HepG2 (cell line): ENCODE measurements around the gene INAFM2. TPM values are rescaled to one million over a fixed set of nuclear protein-coding genes. Genes with fewer than 3 reads are reported as not detected.

Experiments used
- CEBPG ChIP-seq: IDR thresholded peaks from 2 replicates; pipeline ENCODE4 v1.6.1; 2016
- MAF1 ChIP-seq: sonication (generic); formaldehyde crosslinking; IDR thresholded peaks from 2 replicates; pipeline ENCODE4 v1.5.0; 2020; ENCODE audit warnings: missing genetic modification reagents, borderline replicate concordance
- MIXL1 ChIP-seq: IDR thresholded peaks from 2 replicates; pipeline ENCODE4 v1.6.1; 2016
- NFE2L1 ChIP-seq: sonication (generic); formaldehyde crosslinking; IDR thresholded peaks from 2 replicates; pipeline ENCODE4 v1.4.0; 2020; ENCODE audit warnings: missing genetic modification reagents, mild to moderate bottlenecking, borderline replicate concordance
- POLR2G ChIP-seq: fragments of 200-400 bp; formaldehyde crosslinking; IDR thresholded peaks from 2 replicates; pipeline ENCODE4 v1.6.1; 2018; ENCODE audit warnings: mild to moderate bottlenecking, low read depth, low read length, moderate library complexity
- YEATS4 ChIP-seq: sonication (generic); formaldehyde crosslinking; IDR thresholded peaks from 2 replicates; pipeline ENCODE4 v1.4.0; 2020; ENCODE audit warnings: missing genetic modification reagents, borderline replicate concordance
- ZFP36 ChIP-seq: fragments of 150-350 bp; IDR thresholded peaks from 2 replicates; pipeline ENCODE4 v1.6.1; 2018; ENCODE audit warnings: borderline replicate concordance, low read length, low read depth; ENCODE audit not compliant: partially characterized antibody
- ZNF24 ChIP-seq: fragments of 450-650 bp; IDR thresholded peaks from 2 replicates; pipeline ENCODE4 v1.6.1; 2017; ENCODE audit warnings: antibody characterized with exemption, mild to moderate bottlenecking
- ZNF510 ChIP-seq: sonication (generic); formaldehyde crosslinking; IDR thresholded peaks from 2 replicates; pipeline ENCODE4 v1.4.0; 2020; ENCODE audit warnings: low read depth, mild to moderate bottlenecking, missing genetic modification reagents
- polyA plus RNA-seq, 8 experiments: library from polyadenylated mRNA; depleted of rRNA in 3 of 8; stranded (reverse) in 7 of 8; unstranded in 1 of 8; fragments of >200 nt; fragmentation: Illumina TruSeq in 4 of 8; extraction: Trizol in 4 of 8; gene quantifications; 2 replicates each; pipeline versions ENCODE4 v1.2.1 to v1.2.3, GENCODE V29; 2011 to 2016; ENCODE audit warnings: low read depth in 4 of 8, missing spikeins in 1 of 8, mixed read lengths in 1 of 8; ENCODE audit not compliant: insufficient read depth in 1 of 8
- total RNA-seq, 5 experiments: library from RNA; depleted of rRNA; stranded (reverse); fragments of >200 nt; fragmentation: Illumina TruSeq; extraction: Trizol; gene quantifications; 2 replicates each; pipeline ENCODE4 v1.2.3, GENCODE V29; 2016; ENCODE audit warnings: low read depth in 1 of 5
- TF ChIP-seq, protein P1 (sequence below): sonication (generic); formaldehyde crosslinking; IDR thresholded peaks from 2 replicates; pipeline ENCODE4 v1.4.0; 2020; ENCODE audit warnings: mild to moderate bottlenecking, missing genetic modification reagents, borderline replicate concordance
- TF ChIP-seq, protein P2 (sequence below): IDR thresholded peaks from 2 replicates; pipeline ENCODE4 v1.6.1; 2016
- TF ChIP-seq, protein P3 (sequence below): IDR thresholded peaks from 2 replicates; pipeline ENCODE4 v1.6.1; 2012; ENCODE audit warnings: low read depth, low read length, improper control_type of control experiment
- TF ChIP-seq, protein P4 (sequence below): sonication (generic); formaldehyde crosslinking; IDR thresholded peaks from 2 replicates; pipeline ENCODE4 v1.5.0; 2020; ENCODE audit warnings: mild to moderate bottlenecking, missing genetic modification reagents
- TF ChIP-seq, protein P5 (sequence below): sonication (generic); formaldehyde crosslinking; IDR thresholded peaks from 2 replicates; pipeline ENCODE4 v1.4.0; 2020; ENCODE audit warnings: missing genetic modification reagents; ENCODE audit errors: not compliant biosample characterization
- TF ChIP-seq, protein P6 (sequence below): sonication (generic); formaldehyde crosslinking; conservative IDR thresholded peaks from 2 replicates; pipeline ENCODE4 v1.4.0; 2020; ENCODE audit warnings: missing genetic modification reagents

The INAFM2 gene
- total and polyA plus RNA-seq, 2 of the 13 experiments (the other 11 are each of a cell fraction or from before 2014, with no cell fraction given), result 5.5 to 6.5 TPM

DNA sequence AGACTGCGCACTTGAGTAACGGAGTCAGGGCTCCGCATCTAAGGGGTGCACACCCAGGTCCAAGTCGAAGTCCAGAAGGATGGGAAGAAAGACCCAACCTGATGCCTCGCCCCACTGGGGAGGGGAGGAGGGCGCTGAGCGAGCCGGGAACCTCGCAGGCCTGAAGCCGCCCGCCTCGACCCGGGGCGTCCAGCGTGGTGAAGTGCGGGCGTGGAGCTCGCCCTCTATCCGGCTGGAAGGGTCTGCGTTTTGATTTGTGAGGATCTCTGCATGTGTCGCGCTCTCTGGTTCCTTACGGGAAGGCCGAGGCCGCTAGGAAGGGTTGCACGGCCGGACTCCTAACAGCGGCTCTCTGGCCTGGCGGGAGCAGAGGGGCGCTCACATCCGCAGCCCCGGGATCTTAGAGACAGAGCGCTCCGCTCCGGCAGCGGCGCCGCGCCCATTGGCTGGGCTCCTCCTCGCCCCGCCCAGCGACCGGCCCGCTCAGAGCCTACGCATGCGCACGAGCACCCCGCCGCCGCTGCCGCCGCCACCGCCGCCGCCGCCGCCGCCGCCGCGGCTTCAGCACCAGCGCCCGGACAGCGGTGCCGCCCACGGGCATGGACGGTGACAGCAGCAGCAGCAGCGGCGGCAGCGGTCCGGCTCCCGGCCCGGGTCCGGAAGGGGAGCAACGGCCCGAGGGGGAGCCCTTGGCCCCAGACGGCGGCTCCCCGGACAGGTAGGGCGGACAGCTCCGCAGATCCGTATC, 34.4 kb downstream of the INAFM2 start, which contains the start of gene DISP2 (continued):
- TF ChIP-seq, protein P1, sequence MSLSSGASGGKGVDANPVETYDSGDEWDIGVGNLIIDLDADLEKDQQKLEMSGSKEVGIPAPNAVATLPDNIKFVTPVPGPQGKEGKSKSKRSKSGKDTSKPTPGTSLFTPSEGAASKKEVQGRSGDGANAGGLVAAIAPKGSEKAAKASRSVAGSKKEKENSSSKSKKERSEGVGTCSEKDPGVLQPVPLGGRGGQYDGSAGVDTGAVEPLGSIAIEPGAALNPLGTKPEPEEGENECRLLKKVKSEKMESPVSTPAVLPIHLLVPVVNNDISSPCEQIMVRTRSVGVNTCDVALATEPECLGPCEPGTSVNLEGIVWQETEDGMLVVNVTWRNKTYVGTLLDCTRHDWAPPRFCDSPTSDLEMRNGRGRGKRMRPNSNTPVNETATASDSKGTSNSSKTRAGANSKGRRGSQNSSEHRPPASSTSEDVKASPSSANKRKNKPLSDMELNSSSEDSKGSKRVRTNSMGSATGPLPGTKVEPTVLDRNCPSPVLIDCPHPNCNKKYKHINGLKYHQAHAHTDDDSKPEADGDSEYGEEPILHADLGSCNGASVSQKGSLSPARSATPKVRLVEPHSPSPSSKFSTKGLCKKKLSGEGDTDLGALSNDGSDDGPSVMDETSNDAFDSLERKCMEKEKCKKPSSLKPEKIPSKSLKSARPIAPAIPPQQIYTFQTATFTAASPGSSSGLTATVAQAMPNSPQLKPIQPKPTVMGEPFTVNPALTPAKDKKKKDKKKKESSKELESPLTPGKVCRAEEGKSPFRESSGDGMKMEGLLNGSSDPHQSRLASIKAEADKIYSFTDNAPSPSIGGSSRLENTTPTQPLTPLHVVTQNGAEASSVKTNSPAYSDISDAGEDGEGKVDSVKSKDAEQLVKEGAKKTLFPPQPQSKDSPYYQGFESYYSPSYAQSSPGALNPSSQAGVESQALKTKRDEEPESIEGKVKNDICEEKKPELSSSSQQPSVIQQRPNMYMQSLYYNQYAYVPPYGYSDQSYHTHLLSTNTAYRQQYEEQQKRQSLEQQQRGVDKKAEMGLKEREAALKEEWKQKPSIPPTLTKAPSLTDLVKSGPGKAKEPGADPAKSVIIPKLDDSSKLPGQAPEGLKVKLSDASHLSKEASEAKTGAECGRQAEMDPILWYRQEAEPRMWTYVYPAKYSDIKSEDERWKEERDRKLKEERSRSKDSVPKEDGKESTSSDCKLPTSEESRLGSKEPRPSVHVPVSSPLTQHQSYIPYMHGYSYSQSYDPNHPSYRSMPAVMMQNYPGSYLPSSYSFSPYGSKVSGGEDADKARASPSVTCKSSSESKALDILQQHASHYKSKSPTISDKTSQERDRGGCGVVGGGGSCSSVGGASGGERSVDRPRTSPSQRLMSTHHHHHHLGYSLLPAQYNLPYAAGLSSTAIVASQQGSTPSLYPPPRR (CRISPR knock-in tag), result no peak
- TF ChIP-seq, protein P2, sequence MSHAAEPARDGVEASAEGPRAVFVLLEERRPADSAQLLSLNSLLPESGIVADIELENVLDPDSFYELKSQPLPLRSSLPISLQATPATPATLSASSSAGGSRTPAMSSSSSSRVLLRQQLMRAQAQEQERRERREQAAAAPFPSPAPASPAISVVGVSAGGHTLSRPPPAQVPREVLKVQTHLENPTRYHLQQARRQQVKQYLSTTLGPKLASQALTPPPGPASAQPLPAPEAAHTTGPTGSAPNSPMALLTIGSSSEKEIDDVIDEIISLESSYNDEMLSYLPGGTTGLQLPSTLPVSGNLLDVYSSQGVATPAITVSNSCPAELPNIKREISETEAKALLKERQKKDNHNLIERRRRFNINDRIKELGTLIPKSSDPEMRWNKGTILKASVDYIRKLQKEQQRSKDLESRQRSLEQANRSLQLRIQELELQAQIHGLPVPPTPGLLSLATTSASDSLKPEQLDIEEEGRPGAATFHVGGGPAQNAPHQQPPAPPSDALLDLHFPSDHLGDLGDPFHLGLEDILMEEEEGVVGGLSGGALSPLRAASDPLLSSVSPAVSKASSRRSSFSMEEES, result no peak
- TF ChIP-seq POLR2G, result no peak
- TF ChIP-seq, protein P3, sequence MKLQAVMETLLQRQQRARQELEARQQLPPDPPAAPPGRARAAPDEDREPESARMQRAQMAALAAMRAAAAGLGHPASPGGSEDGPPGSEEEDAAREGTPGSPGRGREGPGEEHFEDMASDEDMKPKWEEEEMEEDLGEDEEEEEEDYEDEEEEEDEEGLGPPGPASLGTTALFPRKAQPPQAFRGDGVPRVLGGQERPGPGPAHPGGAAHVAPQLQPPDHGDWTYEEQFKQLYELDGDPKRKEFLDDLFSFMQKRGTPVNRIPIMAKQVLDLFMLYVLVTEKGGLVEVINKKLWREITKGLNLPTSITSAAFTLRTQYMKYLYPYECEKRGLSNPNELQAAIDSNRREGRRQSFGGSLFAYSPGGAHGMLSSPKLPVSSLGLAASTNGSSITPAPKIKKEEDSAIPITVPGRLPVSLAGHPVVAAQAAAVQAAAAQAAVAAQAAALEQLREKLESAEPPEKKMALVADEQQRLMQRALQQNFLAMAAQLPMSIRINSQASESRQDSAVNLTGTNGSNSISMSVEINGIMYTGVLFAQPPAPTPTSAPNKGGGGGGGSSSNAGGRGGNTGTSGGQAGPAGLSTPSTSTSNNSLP, result no peak
- no peak for TF ChIP-seq CEBPG (CRISPR knock-in tag)
- TF ChIP-seq, protein P4, sequence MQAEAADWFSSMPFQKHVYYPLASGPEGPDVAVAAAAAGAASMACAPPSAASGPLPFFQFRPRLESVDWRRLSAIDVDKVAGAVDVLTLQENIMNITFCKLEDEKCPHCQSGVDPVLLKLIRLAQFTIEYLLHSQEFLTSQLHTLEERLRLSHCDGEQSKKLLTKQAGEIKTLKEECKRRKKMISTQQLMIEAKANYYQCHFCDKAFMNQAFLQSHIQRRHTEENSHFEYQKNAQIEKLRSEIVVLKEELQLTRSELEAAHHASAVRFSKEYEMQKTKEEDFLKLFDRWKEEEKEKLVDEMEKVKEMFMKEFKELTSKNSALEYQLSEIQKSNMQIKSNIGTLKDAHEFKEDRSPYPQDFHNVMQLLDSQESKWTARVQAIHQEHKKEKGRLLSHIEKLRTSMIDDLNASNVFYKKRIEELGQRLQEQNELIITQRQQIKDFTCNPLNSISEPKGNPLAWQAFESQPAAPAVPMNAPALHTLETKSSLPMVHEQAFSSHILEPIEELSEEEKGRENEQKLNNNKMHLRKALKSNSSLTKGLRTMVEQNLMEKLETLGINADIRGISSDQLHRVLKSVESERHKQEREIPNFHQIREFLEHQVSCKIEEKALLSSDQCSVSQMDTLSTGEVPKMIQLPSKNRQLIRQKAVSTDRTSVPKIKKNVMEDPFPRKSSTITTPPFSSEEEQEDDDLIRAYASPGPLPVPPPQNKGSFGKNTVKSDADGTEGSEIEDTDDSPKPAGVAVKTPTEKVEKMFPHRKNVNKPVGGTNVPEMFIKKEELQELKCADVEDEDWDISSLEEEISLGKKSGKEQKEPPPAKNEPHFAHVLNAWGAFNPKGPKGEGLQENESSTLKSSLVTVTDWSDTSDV (CRISPR knock-in tag), result no peak
- no peak for TF ChIP-seq MAF1
- no peak for TF ChIP-seq ZNF24
- no peak for TF ChIP-seq ZNF510 (CRISPR knock-in tag)
- TF ChIP-seq, protein P5, sequence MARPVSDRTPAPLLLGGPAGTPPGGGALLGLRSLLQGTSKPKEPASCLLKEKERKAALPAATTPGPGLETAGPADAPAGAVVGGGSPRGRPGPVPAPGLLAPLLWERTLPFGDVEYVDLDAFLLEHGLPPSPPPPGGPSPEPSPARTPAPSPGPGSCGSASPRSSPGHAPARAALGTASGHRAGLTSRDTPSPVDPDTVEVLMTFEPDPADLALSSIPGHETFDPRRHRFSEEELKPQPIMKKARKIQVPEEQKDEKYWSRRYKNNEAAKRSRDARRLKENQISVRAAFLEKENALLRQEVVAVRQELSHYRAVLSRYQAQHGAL (CRISPR knock-in tag), result no peak
- TF ChIP-seq NFE2L1, result no peak
- TF ChIP-seq, protein P6, sequence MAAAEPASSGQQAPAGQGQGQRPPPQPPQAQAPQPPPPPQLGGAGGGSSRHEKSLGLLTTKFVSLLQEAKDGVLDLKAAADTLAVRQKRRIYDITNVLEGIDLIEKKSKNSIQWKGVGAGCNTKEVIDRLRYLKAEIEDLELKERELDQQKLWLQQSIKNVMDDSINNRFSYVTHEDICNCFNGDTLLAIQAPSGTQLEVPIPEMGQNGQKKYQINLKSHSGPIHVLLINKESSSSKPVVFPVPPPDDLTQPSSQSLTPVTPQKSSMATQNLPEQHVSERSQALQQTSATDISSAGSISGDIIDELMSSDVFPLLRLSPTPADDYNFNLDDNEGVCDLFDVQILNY (CRISPR knock-in tag), result no peak; the same call in 1 of the 2 replicates
- no peak for TF ChIP-seq MIXL1 (CRISPR knock-in tag)
- TF ChIP-seq YEATS4, result no peak
- TF ChIP-seq ZFP36, result no peak
